HG03135 (cell line): ENCODE results near the gene NME7.
"Not testable (repeated sequence)": the region's sequence is repeated elsewhere in the genome, so short reads cannot be mapped to it uniquely, and the experiment has no call there.

ENCODE experiments used
- ATAC-seq: cut with Tn5 transposase; IDR thresholded peaks from one replicate; pipeline ENCODE4 v1.9.1; 2021; ENCODE audit warnings: mild to moderate bottlenecking, moderate library complexity; ENCODE audit not compliant: unreplicated experiment

NME7 gene

DNA sequence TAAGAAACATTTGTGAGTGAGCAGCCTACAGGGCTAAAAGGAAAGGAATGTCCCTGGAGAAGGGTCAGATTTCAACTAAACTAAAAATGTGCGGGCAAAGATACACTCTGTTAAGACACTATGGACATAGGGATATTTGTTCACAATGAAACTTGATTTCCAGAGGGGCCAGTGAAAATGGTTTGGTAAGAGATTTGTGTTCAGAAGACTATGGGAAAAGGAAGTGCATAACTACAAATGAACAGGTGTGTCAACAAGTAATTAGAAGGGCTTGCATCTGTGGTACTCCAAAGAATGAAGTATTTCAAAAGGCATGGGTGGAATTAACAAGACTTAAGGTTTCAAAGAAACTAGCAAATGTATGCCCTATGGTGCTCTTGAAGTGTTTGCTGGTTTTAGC, 60.4 kb downstream of the NME7 start:
- ATAC-seq, result no peak

DNA sequence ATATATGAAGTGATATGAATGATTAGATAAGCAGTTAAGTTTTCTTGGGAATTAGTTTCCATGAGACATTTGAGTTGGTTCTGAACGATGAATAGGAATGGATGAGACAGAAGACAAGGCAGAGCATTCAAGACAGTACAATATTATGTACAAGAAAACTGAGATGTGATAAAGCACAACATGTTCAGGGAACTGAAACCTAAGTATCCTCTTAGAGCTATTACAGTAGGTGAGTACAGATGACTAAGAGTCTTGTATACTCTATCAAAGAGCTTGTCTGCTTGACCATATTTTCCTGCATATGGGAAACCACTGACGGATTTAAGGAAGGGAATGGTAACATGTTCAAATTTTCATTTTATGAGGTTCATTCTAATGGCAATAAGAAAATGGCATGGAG, 61.6 kb downstream of the NME7 start:
- ATAC-seq, result no peak

DNA sequence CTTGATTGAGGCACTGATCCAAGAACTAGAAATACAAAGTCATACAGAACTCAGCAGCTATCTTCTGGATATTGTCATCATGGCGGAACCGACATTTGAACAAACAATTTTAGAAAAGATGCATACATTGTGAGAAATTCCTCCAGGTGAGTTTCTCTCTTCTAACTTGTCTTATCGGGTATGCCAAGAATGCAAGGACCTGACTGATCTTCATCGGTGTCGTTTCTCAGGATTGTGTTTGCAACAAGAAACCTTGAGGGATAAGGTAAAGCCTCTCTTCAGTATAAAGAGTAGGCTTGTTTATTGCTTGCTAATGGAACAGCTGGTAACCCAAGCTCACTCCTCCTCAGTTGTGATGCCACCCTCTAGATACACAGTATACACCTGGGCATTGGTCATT, 62.2 kb downstream of the NME7 start:
- ATAC-seq, result no peak

DNA sequence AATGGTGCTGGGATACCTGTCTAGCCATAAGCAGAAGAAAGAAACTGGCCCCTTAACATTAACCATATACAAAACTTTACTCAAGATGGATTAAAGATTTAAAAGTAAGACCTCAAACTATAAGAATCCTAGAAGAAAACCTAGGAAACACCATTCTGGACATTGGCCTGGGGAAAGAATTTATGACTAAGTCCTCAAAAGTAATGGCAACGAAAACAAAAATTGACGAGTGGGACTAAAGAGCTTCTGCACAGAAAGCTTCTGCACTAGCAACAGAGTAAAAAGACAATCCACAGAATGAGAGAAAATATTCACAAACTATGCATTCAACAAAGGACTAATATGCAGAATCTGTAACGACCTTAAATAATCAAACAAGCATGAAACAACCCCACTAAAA, 66.7 kb downstream of the NME7 start:
- ATAC-seq, result no peak

DNA sequence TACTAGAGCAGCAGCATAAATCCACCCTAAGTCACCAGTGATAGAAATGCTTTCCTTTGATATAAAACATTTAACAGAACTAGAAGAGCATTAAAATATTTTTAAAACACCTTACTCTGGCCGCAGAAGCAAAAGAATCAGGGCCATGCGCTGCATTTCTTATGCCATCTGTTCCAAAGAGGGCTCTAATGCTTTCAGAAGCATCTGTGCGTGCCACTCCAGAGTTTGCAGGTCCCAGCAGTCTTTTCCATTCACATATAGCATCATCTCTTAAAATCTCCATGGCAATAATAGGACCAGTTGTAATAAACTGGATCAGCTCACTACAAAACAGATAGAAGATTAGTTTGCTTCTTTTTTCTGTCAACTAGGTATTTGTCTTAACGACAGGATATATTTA, 69.2 kb downstream of the NME7 start:
- no peak for ATAC-seq

DNA sequence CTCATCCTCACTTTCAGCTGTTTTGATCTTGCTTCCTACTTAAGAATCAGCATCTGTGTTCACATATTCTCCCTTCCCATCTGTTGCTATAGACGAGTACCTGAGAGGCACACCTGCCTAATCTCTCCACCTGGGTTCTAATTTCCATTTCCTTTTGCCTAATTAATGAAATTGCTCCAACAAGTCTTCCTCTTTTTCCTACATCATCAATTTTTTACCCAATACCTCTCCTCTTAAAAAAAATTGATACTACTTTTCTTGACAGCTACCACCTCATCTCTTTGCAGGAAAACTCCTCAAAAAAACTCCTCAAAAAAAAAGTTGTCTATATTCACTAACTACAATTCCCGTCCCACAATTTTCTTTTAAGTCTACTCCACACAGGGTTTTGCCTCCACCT, 71.8 kb downstream of the NME7 start:
- no peak for ATAC-seq

DNA sequence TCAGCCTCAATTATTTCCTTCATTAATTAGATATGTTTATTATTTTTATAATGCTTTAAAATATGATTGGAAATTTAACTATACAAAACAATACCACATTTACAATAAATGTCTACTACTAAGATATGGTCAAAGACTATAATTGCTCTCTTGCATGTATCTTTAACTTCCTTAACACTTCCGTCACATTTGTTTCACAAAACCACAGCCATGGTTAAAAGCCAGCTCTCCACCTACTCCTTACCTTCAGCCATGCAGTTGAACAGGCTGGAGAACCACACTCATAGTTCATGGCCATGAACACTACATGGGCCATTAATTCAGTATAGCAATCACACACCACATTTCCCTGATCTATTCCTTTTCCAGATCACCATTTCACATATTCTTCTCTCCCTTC, 72.2 kb downstream of the NME7 start:
- ATAC-seq, result no peak

DNA sequence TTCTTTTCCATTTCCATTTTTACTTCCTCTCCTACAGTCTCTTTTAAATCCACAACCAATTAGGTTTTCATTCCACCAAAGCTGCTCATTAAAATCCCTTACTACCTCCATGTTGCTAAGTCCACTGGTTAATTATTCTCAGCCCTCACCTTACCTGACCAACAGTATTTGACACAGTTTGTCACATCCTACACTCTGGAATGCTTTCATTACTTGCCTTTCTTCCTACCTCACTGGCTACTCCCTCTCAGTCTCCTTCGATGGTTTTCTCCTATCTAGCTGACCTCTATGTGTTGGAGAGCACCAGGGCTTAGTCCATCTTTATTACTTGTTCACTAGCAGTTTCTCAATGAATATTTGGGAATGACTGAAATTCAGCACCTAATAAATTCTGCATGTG, 78.6 kb downstream of the NME7 start:
- no peak for ATAC-seq

DNA sequence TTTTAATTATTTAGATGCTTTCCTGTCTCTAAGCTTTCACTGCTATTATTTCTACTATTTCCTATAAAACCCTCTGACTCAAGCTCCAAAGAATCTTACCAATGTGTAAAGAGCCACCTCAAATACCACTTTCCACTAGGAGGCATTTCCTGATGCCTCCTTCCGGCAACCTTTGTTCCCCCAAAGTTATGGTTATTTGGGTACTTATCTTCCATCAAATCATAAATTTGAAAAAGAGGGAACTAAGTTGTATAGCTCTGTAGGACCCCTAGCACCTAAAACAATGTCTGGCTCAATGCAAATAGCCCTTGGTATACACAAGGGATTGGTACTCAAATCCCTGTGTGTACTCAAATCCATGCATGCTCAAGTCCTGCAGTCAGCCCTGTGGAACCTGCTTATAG, 79.6 kb downstream of the NME7 start:
- no peak for ATAC-seq

DNA sequence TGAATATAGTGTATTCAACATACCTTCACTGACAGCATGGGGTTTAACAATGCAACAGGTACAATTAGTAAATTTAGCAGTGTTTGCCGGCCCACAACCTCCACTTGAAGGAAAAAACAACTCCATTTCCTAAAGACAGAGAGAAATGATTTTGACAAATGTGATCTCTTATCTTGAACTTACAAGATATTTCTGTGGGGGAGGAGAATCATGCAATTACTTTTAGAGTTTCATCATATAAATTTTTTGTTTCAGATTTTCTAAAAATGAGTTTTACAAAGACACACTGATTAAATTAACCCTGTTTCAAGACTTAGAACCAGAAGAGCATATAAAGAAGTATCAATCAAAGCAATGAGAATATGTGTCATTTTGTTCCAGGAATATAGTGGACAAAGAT, 80.3 kb downstream of the NME7 start:
- no peak for ATAC-seq

DNA sequence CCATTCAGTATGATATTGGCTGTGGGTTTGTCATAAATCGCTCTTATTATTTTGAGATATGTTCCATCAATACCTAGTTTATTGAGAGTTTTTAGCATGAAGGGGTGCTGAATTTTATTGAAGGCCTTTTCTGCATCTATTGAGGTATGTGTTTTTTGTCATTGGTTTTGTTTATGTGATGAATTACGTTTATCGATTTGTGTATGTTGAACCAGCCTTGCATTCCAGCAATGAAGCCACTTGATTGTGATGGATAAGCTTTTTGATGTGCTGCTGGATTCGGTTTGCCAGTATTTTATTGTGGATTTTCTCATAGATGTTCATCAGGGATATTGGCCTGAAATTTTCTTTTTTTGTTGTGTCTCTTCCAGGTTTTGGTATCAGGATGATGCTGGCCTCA, 86.0 kb downstream of the NME7 start:
- not testable (repeated sequence) for ATAC-seq

DNA sequence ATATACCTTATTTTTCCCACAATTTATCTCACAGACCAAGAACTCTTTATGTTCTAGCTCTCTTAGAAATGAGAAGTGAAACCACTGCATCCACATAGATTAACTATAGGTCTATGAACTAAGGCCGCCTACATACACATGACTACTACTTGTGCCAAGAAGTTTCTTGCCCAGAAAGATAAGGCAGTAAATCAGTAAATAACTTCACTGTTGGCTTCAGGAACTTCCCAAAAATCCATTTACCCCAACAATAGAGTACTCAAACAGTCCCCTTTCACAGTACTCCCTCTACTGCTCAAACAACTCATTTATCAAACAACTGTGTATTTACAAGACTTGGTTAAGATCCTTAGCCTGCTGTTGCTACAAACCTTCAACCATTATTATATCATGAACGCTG, 96.5 kb downstream of the NME7 start:
- peak; percentile 69 for ATAC-seq

DNA sequence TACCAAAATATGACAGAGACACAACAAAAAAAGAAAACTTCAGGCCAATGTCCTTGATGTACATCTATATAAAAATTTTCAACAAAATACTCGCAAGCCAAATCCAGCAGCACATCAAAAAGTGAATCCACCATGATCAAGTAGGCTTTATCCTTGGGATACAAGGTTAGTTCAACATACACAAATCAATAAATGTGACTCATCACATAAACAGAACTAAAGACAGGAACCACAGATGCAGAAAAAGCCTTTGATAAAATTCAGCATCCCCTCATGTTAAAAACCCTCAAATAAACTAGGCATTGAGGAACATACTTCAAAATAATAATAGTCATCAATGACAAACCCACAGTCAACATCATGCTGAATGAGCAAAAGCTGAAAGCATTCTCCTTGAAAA, 101.5 kb downstream of the NME7 start:
- ATAC-seq, result no peak

DNA sequence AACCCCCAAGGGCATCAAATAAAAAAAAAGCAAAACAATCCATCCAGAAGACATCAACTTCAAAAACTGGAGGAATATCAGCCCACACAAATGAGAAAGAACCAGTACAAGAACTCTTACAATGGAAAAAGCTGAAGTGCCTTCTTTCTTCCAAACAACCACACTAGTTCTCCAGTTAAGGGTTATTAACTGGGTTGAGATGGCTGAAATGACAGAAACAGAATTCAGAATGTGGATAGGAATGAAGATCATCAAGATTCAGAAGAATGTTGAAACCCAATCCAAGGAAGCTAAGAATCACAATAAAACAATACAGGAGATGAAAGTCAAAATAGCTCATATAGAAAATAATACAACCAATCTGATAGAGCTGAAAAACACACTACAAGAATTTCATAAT, 104.5 kb downstream of the NME7 start:
- no peak for ATAC-seq

DNA sequence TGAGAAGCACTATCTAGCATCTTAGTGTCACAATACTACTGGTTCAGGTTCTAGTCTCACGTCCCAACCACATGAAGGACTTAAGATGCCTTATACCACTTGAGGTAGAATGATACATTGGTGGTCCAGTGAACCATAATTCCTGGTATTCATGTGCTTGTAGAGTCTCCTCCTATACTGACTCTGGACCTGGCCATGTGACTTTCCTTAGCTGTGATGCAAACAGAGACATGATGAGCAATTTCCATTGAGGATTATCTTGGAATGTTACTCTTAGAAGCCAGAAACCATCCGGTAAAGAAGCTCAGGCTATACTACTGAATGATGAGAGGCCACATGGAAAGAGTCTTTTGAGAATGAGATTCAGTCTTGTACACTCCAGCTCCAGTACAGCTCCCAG, 105.7 kb downstream of the NME7 start:
- no peak for ATAC-seq

DNA sequence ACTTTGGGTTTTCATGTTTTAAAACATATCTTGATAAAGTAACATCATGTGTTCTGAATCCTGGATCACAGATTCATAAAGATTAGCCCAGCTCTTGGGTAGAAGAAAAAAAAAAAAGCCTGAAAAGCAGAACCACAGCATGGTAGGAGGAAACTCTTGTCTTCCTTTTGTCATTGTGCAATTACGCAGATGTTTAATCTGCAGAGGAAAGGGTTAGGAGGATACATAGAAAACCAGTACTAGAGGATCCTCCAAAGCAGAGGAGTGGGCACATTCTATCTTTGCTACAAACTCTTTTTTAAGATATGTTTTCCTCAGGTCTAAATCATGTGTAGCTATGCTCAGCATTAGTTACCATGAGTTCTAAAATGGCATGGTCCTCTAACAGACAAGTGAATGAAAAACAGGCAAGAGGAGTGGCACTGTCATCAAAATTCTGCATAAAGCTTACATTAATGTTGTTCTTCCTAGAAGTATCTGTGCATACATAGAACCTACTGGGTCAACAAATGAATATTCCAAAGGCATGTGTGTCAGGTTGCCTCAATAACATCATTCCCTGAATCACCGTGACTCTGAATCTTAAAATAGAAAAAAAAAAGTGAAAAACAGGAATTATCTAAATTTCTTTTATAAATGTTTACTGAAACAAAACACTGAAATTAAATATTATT, 107.0 kb downstream of the NME7 start:
- ATAC-seq, result no peak

DNA sequence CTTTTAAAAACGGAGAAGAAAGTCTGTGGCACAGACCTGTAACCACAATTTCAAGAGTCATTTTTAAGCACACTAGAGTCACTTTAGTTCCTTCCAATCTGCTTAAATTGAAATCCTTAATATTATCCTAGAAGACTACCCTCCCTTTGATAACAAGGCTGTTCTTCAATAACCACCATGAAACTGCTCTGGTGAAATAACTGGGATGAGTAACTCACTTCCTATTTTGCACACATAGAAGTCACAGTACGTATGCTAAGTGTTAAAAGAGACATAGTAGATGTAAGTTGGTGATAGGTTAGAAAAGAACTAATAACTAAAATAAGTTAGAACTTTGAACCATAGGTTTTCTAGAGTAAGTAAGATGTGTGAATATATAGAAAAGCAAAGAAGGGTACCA, 107.8 kb downstream of the NME7 start:
- no peak for ATAC-seq

DNA sequence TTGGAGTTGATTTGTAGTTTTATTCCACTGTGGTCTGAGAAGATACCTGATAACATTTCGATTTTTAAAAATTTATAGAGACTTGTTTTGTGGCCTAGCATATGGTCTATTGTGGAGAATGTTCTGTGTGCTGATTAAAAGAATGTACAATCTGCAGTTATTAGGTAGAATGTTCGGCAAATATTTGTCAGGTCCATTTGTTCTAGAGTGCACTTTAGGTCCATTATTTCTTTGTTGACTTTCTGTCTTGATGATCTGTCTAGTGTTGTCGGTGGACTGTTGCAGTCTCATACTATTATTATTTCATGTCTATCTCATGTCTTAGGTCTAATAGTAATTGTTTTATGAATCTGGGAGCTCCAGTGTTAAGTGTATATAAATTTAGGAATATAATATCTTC, 116.8 kb downstream of the NME7 start:
- ATAC-seq, result no peak

DNA sequence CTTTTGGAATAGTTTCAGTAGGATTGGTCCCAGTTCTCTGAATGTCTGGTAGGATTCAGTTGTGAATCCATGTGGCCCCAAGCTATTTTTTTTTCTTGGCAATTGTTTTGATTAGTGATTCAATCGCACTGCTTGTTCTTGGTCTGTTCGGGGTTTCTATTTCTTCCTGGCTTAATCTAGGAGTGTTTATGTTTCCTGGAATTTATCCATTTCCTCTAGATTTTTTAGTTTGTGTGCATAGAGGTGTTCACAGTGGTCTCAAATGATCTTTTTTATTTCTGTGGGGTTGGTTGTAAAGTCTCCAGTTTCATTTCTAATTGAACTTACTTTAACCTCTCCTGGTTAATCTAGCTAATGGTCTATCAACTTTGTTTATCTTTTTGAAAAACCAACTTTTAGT, 117.6 kb downstream of the NME7 start:
- ATAC-seq, result no peak

DNA sequence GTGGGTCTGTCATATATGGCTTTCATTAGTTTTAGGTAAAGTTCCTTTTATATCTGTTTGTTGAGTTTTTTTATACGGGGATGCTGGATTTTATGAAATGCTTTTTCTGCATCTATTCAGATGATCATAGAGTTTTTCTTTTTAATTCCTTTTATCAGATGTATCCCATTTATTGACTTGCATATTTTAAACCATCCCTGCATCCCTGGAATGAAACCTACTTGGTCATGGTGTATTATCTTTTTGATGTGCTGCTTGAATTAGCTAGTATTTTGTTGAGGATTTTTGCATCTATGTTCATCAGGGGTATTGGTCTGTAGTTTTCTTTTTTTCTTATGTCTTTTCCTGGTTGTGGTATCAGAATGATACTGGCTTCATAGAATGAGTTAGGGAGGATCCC, 118.0 kb downstream of the NME7 start:
- ATAC-seq, result no peak

DNA sequence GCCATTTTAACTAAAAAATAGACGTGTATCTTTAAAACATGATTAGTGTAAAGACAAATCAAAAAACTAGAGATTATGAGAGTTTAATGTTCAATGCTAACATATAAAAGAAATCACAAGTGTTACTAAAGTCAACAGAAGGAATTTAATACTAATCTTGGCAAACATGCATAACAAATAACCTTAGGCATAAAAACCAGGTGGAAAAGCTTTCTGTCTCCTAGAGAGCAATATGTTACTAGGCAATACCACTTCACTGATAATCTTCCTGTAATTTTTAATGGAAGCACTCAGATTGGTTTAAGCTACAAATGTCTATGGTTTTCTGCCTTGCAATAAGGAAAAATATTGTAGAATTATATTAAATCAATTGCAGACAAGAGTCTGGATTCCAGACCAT, 121.9 kb downstream of the NME7 start:
- no peak for ATAC-seq

DNA sequence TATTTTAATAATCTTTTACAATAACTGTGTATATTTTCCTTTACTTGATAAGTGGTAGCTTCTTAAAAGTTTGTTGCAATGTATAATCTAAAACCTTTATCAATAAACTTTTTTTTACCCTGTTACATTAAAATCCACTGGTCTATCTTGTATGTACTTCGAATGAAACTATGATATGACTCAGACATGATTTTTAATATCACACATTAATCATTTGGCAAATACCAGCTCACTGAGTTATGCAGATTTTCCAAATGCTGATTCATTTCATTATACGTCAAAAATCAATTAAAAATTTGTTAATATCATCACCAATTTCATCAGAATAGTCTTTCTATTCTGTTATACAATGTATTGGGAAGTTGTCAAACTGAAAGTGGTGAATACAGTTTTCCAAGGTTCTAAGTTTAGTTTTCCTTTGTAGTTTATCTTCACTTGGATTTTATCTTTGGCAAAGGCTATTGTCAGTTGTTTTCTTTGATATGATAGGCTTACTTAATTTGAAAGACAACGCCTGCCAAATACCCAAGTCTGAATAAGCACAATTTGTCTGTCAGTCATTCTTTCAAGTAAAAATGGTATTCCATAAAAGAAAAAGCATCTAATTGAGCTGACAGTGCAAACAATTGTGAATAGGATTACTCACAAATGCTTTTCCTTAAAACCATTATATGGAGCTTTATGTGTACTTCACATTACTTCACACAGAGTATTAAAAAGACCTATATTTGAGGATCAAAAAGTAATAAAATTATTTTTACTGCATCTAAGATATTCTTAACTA, 127.0 kb downstream of the NME7 start:
- no peak for ATAC-seq

DNA sequence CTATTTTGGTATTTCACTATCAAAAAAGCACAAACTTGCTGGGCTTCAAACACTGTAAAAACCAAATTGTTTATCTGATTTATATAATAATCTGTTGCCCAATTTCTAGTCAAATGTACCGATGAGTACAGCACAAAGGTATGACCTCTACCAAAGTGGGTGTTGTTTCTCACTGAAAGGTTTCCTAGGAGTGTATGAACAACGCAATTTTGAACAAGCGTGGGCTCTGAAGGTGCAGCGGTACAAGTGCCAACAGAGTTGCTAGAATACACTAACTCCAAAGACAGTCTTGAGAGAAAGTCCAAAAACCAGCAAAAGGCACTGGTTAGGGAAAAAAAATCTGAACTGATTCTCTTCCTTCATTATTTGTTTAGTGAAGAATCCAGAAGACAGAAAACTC, 130.7 kb downstream of the NME7 start:
- no peak for ATAC-seq
